HG03520 (cell line): ENCODE measurements around the gene APBA2.

Experiments used
- ATAC-seq: cut with Tn5 transposase; IDR thresholded peaks from one replicate; pipeline ENCODE4 v1.9.1; 2021; ENCODE audit warnings: mild to moderate bottlenecking, moderate library complexity; ENCODE audit not compliant: unreplicated experiment

Gene APBA2

GRCh38 chr15:28914046-28914445, 28.3 kb downstream of the APBA2 start:
- no peak for ATAC-seq

DNA sequence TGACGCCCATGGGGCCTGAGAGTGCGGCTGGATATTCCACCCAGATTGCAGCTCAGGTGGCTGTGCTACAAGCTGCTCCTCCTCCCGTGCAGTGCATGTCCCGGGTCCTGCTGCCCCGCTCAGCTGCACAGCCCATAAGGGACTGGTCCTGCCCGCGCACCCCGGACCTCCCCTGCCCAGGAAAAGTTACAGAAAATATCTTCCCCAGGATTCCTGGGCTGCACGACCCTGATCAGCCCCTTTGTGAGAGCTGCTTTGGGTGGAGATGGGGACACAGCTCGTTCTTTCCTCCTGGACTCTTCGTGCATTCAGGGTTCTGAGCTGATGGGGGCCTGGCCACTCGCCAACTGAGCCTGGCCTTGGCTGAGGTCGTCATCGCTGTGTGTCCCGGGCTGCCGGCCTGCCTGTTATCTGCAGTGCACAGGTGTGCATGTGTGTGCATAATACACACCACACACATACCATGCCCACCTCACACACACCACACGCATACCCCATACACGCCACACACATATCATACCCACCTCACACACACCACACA, 28.8 kb downstream of the APBA2 start:
- no peak for ATAC-seq

DNA sequence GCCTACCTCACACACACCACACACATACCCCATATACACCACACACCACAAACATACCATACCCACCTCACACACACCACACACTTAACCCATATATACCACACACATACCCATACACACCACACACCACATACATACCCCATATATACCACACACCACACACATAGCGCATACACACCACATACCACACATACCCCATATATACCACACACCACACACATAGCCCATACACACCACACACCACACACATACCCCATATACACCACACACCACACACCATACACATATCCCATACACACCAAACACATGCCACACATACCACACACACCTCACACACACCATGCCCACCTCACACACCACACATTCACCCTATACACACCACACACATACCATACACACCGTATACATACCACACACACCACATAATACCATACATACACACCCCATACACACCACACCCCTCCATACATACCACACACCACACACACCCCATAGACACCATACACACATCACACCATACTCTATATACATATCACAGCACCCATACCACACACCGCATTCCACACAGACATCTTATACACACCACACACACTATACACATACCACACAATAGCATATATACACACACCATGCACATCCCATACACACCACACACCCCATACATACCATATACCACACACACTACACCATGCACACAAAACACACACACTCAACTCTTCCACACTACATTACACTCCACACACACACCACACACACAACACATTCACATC, 29.5 kb downstream of the APBA2 start:
- ATAC-seq: no peak

DNA sequence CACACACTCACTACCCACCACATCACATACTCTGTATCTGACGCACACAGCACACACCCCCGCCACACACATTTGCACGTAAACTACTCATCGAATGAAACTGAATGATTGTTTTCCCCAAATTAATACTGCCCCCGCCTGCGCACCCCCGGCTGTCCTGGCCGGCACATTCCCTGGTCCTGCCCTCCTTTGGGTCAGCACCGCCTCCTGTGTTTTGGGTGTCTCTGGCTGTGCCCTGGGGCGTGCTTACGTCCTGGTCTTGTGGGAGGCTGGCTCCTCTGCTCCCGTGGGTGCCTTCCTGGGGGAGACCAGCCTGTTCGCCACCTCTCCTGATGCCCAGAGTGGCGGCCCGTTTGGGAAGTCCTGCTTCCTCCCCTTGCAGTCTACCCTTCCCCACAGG, 30.2 kb downstream of the APBA2 start:
- no peak for ATAC-seq

DNA sequence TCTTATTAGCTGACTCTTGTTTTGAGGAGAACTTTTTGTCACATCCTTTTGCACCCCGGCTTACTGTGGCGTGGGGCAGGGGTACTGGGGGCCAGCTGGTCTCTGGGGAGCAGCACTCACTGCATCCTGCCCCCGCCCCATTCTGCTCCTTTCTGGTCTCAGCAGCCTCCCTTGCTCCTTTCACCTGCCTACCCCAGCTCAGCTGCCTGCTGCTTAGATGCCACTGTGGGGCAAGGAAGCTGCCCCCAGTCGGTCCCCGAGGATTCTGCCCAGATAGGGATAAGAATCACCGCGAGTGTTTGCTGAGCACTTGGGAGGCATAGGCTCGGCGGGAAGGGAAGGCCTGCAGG, 32.0 kb downstream of the APBA2 start:
- no peak for ATAC-seq

- no peak for ATAC-seq
These were observed 32.6 kb downstream of the APBA2 start for GRCh38 chr15:28918141-28918983.

DNA sequence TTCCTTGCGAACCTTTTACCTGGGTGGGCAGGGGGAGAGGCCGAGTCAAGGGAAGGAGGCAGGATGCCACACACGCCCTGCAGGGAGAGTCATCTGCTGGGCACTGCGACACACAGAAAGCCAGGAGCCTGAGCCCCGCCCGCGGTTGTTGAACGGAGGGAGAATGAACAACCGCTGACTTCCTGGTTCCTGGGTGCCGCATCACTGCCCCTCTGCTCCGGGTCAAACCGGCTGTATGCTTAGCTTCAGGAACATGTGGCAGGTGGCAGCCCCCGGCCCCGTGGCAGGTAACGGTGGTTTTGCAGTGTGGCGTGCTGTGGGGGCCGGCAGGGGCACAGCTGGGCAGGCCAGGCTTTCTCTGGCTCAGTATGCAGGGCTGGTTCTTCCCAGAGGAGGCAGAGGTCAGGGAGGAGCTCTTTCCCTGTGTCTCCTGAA, 33.4 kb downstream of the APBA2 start:
- no peak for ATAC-seq

DNA sequence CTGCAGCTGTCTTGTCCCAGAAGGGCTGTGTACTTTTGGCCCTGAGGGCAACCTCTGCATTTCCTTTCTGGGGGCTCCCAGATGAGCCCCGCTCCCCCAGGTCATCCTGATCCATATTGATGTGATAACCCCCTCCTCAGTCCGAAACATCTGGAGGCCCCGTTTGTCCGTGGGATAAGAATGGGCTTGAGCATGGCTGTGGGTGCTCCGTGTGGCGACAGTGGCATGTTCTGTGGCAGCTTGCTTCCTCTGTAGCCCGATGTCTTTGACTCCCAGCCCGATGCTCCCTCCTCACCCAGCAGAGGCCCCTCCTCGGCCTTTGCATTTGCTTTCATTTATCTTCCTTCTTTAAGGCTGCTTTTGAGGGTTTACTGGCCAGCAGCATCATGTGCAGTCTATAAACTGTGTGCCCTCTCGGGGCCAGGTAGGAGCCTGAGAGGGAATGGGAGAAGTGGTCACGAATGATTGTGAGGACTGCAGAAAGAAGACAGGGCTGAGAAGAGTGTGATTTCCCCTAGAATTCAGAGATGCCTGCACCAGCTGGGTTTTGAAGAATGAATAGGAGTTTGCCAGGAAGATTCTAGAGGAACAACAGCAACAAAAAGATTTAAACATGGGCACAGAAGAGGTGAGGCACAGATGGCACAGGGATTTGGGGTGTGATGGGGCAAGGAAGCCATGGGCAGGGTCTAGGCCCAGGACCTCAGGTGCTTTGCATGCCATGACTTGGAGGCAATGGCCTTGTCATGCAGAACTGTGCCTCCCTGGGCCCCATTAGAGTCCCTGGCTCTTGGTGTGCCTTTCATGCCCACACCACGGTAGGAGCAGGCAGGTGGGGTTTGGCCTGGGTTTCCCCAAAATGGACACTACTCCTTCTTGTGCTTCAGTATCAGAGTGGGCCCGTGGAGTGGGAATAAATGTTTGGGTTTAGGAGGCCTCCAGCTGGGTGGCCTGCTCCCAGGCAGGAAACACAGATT, 34.2 kb downstream of the APBA2 start:
- ATAC-seq: no peak

GRCh38 chr15:28920781-28921331, 35.1 kb downstream of the APBA2 start:
- no peak for ATAC-seq

GRCh38 chr15:28921336-28921735, 35.6 kb downstream of the APBA2 start:
- no peak for ATAC-seq

DNA sequence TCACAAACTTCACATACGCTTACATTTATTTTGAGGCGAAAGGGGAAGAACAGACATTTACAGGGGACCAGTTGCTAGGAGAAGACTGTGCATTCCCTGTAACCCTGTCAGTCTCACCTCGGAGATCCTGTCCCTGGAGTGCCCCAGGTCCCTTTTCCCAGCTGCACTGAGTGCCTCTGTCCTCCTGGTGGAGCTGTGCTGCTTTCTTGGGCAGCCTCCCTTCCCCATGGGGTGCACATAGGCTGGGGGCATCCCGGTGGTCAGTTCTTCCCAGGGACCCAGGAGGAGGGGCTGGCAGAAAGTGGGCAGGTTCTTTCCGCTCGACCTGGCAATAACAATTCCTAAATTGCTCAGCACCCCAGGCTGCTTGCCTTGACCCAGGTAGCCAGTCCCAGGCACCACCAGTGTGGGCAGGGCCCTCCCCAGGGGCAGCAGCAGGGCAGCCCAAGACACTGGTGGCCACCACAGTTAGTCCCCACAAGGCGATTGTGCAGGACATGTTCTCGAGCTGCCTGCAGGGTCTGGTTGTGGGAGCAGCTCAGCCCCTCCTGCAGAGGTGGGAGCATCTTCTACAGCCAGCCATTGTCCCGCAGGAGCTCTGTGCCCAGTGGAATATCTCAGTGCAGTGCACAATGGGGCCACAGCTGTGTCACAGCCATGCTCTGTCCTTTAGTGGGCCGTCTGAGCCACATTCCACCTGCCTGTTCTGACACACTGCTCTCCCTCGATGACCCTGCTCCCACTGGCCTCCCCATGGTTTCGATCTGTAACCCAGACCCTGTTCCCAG, 36.3 kb downstream of the APBA2 start:
- no peak for ATAC-seq

DNA sequence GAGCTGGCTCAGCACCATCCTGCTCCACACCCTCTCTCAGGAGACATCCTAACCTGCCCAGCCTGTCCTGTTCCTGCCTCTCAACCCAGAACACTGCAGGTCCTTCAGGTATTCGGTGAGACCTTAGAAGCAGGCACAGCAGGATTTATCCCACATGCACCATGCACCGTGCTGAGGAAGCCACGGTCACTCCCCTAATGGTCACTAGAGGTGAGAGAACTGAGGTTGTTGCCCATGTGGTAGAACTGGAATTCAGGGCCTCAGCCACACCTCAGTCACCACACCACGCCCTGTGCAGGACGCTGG, 36.9 kb downstream of the APBA2 start:
- ATAC-seq: no peak

DNA sequence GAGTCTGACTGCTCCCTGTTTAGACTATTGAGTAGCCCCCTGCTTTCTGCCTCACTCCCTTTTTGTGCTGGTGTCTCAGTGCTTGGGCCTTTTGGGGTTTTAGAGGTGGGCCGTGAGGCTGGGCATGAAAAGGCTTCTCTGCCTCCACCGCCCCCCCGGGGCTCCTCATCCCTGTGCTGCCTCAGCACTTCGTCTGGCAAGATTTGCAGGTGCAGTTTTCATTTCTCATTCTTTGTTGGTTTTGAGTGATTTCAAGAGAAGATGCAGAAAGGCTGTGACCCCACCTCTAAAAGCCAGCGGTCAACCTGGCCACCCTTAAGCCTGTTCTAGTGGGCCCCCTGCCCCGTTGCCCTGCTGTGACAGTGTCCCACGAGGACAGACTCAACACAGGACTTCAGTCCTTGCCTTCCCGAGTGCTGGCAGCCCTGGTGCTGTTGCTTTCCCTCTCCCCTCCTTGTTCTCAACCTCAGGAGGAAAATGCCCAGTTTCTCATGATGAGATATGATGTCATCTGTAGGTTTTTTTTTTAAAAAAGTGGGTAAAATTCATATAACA, 38.0 kb downstream of the APBA2 start:
- ATAC-seq: no peak

DNA sequence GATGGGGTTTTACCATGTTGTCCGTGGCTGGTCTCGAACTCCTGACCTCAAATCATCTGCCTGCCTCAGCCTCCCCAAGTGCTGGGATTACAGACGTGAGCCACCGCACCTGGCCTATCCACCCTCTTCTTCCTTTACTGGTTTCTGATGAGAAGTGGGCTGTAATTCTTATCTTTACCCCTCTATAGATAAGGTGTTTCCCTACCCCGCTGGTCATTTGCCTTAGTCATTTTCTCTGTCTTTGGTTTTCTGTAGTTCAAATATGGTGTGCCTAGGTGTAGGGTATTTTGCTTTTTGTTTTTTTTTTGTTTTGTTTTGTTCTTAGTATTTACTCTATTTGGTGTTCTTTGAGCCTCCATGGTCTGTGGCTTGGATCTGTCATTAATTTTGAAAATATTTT, 41.3 kb downstream of the APBA2 start:
- ATAC-seq: no peak

DNA sequence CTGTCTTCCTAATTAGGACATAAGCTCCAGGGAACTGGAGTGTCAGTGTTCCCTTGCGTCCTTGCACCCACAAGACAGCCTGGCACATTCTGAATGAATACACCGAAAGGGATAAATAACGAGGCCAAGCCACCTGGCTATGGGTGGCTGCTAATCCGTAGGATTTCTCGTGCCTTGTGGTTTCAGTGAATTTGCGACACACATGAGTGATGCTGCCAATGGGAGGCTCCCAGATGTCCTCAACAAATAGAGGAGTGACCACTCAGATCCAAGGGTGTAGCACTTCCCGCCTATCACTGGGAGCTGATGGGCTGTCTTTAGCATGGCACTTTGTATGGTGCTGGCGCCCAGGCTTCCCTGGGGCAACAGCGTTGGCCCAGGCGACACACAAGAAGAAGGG, 43.4 kb downstream of the APBA2 start:
- ATAC-seq: no peak

DNA sequence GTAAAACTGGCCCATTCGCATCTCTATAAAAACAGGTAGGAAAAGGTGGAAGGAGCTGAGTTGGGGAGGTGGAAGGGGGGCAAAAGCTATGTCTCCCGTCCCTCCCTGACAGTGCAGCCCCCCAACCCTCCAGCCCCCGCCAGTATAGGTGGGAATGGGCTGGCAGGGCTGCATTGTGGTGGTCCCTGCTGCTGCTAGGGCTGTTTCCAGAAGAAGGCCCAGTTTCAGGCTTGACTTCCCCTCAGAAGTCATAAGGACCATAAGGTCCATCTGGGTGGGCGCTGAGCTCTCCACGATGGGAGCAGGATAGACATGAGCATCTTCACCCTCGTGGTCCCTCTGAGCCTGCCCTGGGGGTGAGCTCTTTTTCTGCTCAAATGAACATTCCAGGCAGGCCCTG, 44.2 kb downstream of the APBA2 start:
- no peak for ATAC-seq

DNA sequence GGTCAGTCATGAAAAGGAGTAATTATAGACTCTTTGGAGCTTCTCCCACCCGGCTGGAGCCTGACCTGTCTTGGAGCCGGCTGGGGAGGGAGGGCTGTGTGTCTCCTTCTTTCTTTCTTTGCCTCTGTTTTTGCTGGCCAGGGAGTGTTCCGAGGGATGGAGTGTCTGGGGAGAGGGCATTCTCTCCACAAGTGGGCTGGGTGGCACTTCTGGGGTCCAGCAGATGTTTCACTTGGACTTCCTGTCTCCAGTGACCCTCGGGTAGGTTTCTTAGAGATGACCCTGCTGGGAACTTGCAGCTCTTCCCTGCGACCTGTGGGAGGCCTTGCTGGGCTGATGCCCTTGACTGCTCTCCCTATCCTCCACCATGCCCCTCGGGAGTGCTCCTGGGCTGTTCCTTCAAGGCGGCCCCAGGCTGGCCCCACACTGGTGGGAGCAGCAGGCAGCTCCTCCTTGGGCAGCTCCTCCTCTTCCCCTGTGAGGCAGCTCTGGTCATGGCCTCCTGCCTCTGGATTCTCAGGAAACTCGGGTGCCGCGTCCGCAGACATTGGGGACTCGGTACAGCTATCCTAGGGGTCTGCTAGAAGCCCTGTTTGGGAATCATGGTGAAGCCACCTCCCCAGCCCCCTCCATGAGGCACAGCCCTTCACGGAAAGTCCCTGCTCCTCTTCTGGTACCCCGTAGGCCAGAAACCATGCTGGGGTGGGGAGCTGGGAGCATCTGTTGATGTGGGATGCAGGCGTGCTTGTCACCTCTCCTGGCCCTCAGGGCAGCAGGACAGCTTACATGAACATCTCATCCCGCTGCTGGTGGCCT, 44.9 kb downstream of the APBA2 start:
- ATAC-seq: no peak

DNA sequence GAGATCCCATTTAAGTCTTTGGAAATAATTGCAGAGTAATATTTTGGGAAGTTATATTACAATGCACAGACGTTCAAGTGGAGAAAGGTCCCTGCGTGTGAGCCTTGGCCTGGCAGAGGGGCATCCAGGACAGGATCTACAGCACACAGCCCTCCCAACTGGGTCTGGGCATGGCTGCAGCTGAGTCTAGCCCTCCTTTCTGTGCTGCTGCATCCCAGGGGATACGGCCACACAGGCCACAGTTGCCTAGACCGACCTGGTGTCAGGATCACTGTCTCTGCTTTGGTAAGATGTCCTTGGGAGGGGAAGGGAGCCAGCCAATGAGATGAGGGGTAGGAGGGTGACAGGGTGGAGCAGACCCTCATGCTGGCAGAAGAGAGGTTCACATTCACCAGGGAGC, 46.1 kb downstream of the APBA2 start:
- ATAC-seq: no peak

DNA sequence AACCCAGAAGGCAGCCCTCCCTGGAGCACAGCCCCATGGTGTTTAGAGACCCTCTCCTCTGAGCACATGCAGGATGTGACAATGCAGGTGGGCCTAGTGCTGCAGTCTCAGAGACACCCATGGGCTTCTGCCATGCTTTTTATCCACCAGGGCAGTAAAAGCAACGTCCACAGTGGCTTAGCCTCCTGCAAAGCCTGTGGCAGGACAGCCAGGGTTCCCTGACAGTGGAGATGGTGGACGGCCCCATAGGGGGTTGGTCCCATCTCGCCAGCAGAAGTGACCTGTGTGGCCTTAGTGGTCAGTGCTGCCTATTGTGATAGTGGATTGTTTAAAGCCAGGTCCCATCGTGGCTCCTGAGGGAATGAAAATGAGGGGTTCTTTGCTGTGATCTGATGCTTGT, 46.6 kb downstream of the APBA2 start:
- no peak for ATAC-seq
